ENCODE data around the gene HIPK3. TPM values are rescaled to one million over a fixed set of nuclear protein-coding genes. Genes with fewer than 3 reads are reported as not detected.

HIPK3 gene
- total RNA-seq, 1 donor from 2014 or later = 78.5 TPM

- TF ChIP-seq, protein P1, sequence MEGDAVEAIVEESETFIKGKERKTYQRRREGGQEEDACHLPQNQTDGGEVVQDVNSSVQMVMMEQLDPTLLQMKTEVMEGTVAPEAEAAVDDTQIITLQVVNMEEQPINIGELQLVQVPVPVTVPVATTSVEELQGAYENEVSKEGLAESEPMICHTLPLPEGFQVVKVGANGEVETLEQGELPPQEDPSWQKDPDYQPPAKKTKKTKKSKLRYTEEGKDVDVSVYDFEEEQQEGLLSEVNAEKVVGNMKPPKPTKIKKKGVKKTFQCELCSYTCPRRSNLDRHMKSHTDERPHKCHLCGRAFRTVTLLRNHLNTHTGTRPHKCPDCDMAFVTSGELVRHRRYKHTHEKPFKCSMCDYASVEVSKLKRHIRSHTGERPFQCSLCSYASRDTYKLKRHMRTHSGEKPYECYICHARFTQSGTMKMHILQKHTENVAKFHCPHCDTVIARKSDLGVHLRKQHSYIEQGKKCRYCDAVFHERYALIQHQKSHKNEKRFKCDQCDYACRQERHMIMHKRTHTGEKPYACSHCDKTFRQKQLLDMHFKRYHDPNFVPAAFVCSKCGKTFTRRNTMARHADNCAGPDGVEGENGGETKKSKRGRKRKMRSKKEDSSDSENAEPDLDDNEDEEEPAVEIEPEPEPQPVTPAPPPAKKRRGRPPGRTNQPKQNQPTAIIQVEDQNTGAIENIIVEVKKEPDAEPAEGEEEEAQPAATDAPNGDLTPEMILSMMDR (IDR thresholded peaks at IDR 0.05; ENCODE audit: insufficient read depth, low read depth, low read length) = no peak
- no peak for TF ChIP-seq EZH2 (IDR thresholded peaks at IDR 0.05; ENCODE audit: insufficient read depth, low read length)
- H3K27ac ChIP-seq (ENCODE audit: low read depth, low read length) = no peak overlapping the region
- no peak overlapping the region for H3K9ac ChIP-seq (ENCODE audit: low read length)
- H3K4me3 ChIP-seq (ENCODE audit: insufficient read depth, low read depth, low read length) = no peak overlapping the region
- H3K4me1 ChIP-seq (ENCODE audit: insufficient read depth, low read length) = no peaks in the 10 kb centered on the region
- no peaks in the 10 kb centered on the region for H3K36me3 ChIP-seq (ENCODE audit: insufficient read depth, low read length)
- H3K27me3 Mint-ChIP-seq (ENCODE audit: low read depth, unreplicated experiment) = no peaks in the 10 kb centered on the region
- H3K27ac Mint-ChIP-seq (ENCODE audit: unreplicated experiment) = peak overlapping the region; percentile 34
- no peak overlapping the region for H3K4me3 Mint-ChIP-seq (ENCODE audit: unreplicated experiment)
- peak; percentile 51 for DNase-seq (ENCODE audit: low read depth)
- no peak overlapping the region for H2AFZ ChIP-seq (ENCODE audit: low read depth, low read length)
- no peak for FAIRE-seq
- no peak overlapping the region for H3K4me2 ChIP-seq (ENCODE audit: low read length)
- peaks cover 85% of the 10 kb centered on the region for H4K20me1 ChIP-seq (ENCODE audit: insufficient read depth, low read length)
- peaks cover 13% of the 10 kb centered on the region for H3K4me1 Mint-ChIP-seq (ENCODE audit: low read depth, unreplicated experiment)
- peaks cover 2% of the 10 kb centered on the region for H3K36me3 Mint-ChIP-seq (ENCODE audit: low read depth, unreplicated experiment)
- H3K27me3 ChIP-seq (ENCODE audit: insufficient read depth, low read length) = no peaks in the 10 kb centered on the region
- H3K9me3 ChIP-seq (ENCODE audit: insufficient read depth, low read depth, low read length) = no peaks in the 10 kb centered on the region
- peaks cover 99% of the 10 kb centered on the region for H3K79me2 ChIP-seq (ENCODE audit: insufficient read depth, low read length)
- no peaks in the 10 kb centered on the region for H3K9me3 Mint-ChIP-seq (ENCODE audit: unreplicated experiment)
Measured at GRCh38 chr11:33262011-33262645, 4.9 kb downstream of the HIPK3 start.

GRCh38 chr11:33263549-33263948, 6.4 kb downstream of the HIPK3 start:
- no peaks in the 10 kb centered on the region for H3K9me3 Mint-ChIP-seq (ENCODE audit: unreplicated experiment)
- no peak for DNase-seq (ENCODE audit: low read depth)
- no peaks in the 10 kb centered on the region for H3K36me3 ChIP-seq (ENCODE audit: insufficient read depth, low read length)
- no peak overlapping the region for H2AFZ ChIP-seq (ENCODE audit: low read depth, low read length)
- peaks cover 99% of the 10 kb centered on the region for H3K79me2 ChIP-seq (ENCODE audit: insufficient read depth, low read length)
- no peaks in the 10 kb centered on the region for H3K27me3 ChIP-seq (ENCODE audit: insufficient read depth, low read length)
- TF ChIP-seq EZH2 (IDR thresholded peaks at IDR 0.05; ENCODE audit: insufficient read depth, low read length) = no peak
- TF ChIP-seq, protein P1 (IDR thresholded peaks at IDR 0.05; ENCODE audit: insufficient read depth, low read depth, low read length) = no peak
- H3K4me3 Mint-ChIP-seq (ENCODE audit: unreplicated experiment) = no peak overlapping the region
- H3K27me3 Mint-ChIP-seq (ENCODE audit: low read depth, unreplicated experiment) = no peaks in the 10 kb centered on the region
- H3K4me1 ChIP-seq (ENCODE audit: insufficient read depth, low read length) = no peaks in the 10 kb centered on the region
- no peak overlapping the region for H3K27ac ChIP-seq (ENCODE audit: low read depth, low read length)
- peak overlapping the region; percentile 47 for H3K27ac Mint-ChIP-seq (ENCODE audit: unreplicated experiment)
- H3K4me3 ChIP-seq (ENCODE audit: insufficient read depth, low read depth, low read length) = no peak overlapping the region
- no peaks in the 10 kb centered on the region for H3K9me3 ChIP-seq (ENCODE audit: insufficient read depth, low read depth, low read length)
- H3K4me1 Mint-ChIP-seq (ENCODE audit: low read depth, unreplicated experiment) = peaks cover 13% of the 10 kb centered on the region
- no peak overlapping the region for H3K4me2 ChIP-seq (ENCODE audit: low read length)
- H3K9ac ChIP-seq (ENCODE audit: low read length) = no peak overlapping the region
- peaks cover under 1% of the 10 kb centered on the region for H3K36me3 Mint-ChIP-seq (ENCODE audit: low read depth, unreplicated experiment)
- peaks cover 95% of the 10 kb centered on the region for H4K20me1 ChIP-seq (ENCODE audit: insufficient read depth, low read length)
- no peak for FAIRE-seq

DNA sequence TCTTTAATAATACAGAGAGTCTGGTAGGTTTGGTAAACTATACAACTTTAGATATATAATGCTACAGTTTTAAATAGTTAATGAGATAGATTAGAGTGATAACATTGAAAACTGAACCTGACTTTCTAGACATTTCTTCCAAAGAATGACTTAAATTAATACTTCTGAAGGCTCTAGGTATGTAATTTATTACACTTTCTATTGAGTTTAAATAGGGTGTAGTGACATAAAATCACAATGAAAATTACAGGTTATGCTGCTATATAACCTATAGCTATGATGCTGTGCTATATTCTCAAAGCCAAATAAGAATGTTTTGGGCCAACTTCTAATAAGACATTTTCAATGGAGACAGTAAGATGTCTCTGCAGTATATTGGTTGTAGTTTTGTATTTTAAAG, 7.7 kb downstream of the HIPK3 start:
- peaks cover 99% of the 10 kb centered on the region for H3K79me2 ChIP-seq (ENCODE audit: insufficient read depth, low read length)
- no peak for FAIRE-seq
- Mint-ChIP-seq H3K27ac (ENCODE audit: unreplicated experiment) (no peak overlapping the region), H3K36me3 (ENCODE audit: low read depth, unreplicated experiment) (no peaks in the 10 kb centered on the region), H3K27me3 (ENCODE audit: low read depth, unreplicated experiment) (no peaks in the 10 kb centered on the region), H3K4me1 (ENCODE audit: low read depth, unreplicated experiment) (peaks cover 19% of the 10 kb centered on the region), H3K9me3 (ENCODE audit: unreplicated experiment) (no peaks in the 10 kb centered on the region), H3K4me3 (ENCODE audit: unreplicated experiment) (no peak overlapping the region)
- DNase-seq (ENCODE audit: low read depth) = no peak
- TF ChIP-seq, protein P1 (IDR thresholded peaks at IDR 0.05; ENCODE audit: insufficient read depth, low read depth, low read length) = no peak
- no peak for TF ChIP-seq EZH2 (IDR thresholded peaks at IDR 0.05; ENCODE audit: insufficient read depth, low read length)
- H3K27me3 ChIP-seq (ENCODE audit: insufficient read depth, low read length) = no peaks in the 10 kb centered on the region
- peaks cover 95% of the 10 kb centered on the region for H4K20me1 ChIP-seq (ENCODE audit: insufficient read depth, low read length)
- H2AFZ ChIP-seq (ENCODE audit: low read depth, low read length) = no peak overlapping the region
- H3K4me2 ChIP-seq (ENCODE audit: low read length) = no peak overlapping the region
- no peak overlapping the region for H3K27ac ChIP-seq (ENCODE audit: low read depth, low read length)
- no peak overlapping the region for H3K9ac ChIP-seq (ENCODE audit: low read length)
- H3K4me3 ChIP-seq (ENCODE audit: insufficient read depth, low read depth, low read length) = no peak overlapping the region
- H3K9me3 ChIP-seq (ENCODE audit: insufficient read depth, low read depth, low read length) = no peaks in the 10 kb centered on the region
- H3K4me1 ChIP-seq (ENCODE audit: insufficient read depth, low read length) = peaks cover 4% of the 10 kb centered on the region
- H3K36me3 ChIP-seq (ENCODE audit: insufficient read depth, low read length) = no peaks in the 10 kb centered on the region
